ENCODE data around the gene PHAF1.

PHAF1 gene

DNA sequence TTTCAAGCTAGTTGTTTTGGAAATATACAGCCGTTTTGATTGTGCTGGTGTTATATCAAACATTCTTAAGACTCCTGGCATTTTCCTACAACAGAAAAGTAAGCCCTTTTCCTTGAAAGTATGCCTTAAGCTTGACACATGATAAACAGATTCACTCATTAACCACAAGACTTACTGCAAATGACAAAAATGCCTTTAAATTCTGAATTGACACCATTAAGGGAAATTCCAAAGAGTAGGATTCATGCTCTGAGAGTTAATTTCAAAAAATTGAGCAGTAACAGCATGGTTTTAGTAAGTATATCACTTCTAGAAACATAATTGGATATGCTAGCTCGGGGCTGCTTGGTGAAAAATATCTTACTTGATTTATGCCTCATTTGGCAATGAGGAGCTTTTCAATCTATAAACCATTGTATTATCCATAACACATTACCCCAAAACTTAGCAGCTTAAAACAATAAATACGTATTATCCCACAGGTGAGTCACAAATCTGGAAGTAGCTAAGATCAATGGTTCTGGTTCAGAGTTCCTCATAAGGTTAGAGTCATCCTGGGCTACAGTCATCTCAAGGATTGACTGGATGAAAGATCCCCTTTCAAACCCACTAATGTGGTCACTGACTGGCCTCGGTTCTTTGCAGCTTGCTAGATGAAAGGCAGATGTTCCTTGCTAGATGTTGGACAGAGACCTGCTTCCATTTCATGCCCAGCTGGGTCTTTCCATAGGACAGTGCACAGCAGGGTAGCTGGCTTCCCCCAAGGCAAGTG, 8.2 kb upstream of the PHAF1 start:
- no peak for DNase-seq (ENCODE audit: low read depth)
- TF ChIP-seq CTCF (IDR thresholded peaks at IDR 0.05; ENCODE audit: control insufficient read depth, insufficient read depth, low read depth, low read length, missing control alignments): no peak
- no peak overlapping the region for H3K4me3 ChIP-seq (ENCODE audit: control insufficient read depth, low read depth, low read length)

DNA sequence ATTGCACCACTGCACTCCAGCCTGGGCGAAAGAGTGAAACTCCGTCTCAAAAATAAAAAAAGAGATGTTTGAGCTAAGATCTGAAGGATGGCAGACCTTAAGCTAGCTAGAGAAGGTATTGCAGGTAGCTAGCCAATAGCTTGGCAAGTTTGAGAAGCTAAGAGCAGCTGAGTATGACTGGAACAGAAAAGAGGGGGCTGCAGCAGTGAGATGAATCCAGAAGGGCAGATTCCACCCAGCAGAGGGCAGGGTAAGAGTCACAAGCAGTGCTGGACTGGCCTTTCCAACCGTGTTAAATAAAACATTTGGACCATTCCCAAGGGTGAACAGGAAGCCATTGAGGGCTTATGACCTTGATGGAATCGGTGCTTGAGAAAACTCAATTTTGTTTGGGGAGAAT, 5.7 kb upstream of the PHAF1 start:
- H3K4me3 ChIP-seq (ENCODE audit: control insufficient read depth, low read depth, low read length): no peak overlapping the region
- TF ChIP-seq CTCF (IDR thresholded peaks at IDR 0.05; ENCODE audit: control insufficient read depth, insufficient read depth, low read depth, low read length, missing control alignments): peak; percentile 35
- DNase-seq (ENCODE audit: low read depth): no peak

DNA sequence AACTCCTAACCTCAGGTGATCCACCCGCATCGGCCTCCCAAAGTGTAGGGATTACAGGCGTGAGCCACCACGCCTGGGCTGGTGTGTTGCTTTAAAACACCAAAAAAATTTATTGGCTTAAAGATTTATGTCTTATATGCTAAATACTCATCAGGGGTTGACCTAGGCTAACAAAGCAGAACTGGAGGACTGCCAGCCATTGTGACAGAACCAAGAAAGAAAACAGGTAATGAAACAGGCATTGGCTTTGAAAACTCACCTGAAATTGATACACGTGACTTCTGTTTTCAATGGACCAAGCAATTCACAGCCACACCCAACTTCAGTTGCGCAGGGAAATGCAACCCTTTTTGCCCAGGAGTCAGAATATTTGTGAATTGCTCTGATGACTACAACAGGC, 4.9 kb upstream of the PHAF1 start:
- no peak overlapping the region for H3K4me3 ChIP-seq (ENCODE audit: control insufficient read depth, low read depth, low read length)
- no peak for DNase-seq (ENCODE audit: low read depth)
- no peak for TF ChIP-seq CTCF (IDR thresholded peaks at IDR 0.05; ENCODE audit: control insufficient read depth, insufficient read depth, low read depth, low read length, missing control alignments)

DNA sequence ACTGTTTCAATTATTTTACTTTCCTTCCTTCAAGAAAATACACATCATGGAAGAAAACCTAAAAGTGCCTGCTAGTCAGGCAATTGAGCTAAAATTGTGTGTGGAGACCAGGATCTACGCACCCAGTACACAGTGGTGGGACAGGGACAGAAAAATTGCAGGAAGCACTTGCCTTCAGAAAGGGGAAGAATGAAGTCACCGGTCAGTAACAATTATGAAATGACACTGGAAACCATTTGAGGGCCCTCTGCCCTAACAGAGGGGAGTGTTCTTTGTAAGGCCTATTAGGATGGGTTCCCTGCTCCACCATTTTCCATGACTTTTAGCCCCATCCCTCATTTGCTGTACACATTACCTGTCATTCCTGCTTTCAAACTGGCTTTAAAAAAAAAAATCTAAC, 4.5 kb upstream of the PHAF1 start:
- no peak for TF ChIP-seq CTCF (IDR thresholded peaks at IDR 0.05; ENCODE audit: control insufficient read depth, insufficient read depth, low read depth, low read length, missing control alignments)
- DNase-seq (ENCODE audit: low read depth): no peak
- H3K4me3 ChIP-seq (ENCODE audit: control insufficient read depth, low read depth, low read length): no peak overlapping the region

DNA sequence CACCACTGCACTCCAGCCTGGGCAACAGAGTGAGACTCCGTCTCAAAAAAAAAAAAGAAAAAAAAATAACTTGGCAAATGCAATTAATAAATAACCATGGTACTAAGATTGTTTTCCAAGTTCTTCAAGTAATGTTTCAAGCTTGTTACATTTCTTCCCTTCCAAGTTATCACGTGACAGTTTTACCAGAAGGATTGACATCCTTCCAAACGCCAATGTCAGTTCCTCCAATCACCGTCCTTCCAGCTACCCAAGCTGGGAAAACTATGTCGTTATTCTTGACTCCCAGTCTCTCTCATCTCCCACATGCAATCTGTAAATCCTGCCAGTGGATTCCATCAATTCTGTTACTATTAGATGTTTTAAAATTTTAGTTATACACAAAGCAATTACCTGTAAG, 3.9 kb upstream of the PHAF1 start:
- TF ChIP-seq CTCF (IDR thresholded peaks at IDR 0.05; ENCODE audit: control insufficient read depth, insufficient read depth, low read depth, low read length, missing control alignments): no peak
- DNase-seq (ENCODE audit: low read depth): no peak
- H3K4me3 ChIP-seq (ENCODE audit: control insufficient read depth, low read depth, low read length): no peak overlapping the region

DNA sequence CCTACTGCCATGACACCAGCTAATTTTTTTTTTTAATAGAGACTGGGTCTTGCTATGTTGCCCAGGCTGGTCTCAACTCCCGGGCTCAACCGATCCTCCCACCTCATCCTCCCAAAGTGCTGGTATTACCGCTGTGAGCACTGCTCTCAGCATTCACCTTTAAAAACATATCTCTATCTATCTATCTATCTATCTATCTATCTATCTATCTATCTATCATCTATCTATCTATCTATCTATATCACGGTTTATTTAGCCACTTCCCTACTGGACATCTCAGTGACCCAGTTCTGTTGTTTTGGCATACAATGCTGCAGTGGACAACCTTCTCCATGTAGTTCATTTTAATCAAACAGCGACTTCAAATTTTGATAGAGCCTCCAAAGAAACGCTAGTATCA, 1.3 kb upstream of the PHAF1 start:
- no peak for TF ChIP-seq CTCF (IDR thresholded peaks at IDR 0.05; ENCODE audit: control insufficient read depth, insufficient read depth, low read depth, low read length, missing control alignments)
- no peak for DNase-seq (ENCODE audit: low read depth)
- H3K4me3 ChIP-seq (ENCODE audit: control insufficient read depth, low read depth, low read length): no peak overlapping the region

Data from AG09309 (cell line).